Effector CD8-positive, alpha-beta T cell (primary cell): ENCODE data around the gene ATP9B.
"Not testable (repeated sequence)": the region's sequence is repeated elsewhere in the genome, so short reads cannot be mapped to it uniquely, and the experiment has no call there.

ENCODE experiments used
- DNase-seq: peaks from one replicate; lab custom pipeline; 2025; lab: John Stamatoyannopoulos, UW

Gene ATP9B

DNA sequence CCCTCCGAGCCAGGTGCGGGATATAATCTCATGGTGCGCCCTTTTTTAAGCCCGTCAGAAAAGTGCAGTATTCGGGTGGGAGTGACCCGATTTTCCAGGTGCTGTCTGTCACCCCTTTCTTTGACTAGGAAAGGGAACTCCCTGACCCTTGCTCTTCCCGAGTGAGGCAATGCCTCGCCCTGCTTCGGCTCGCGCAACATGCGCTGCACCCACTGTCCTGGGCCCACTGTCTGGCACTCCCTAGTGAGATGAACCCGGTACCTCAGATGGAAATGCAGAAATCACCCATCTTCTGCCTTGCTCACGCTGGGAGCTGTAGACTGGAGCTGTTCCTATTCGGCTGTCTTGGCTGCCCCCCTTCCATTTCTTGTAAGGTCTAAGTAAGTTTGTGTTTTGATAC lies 221.2 kb downstream of the ATP9B start:
- DNase-seq = not testable (repeated sequence)

DNA sequence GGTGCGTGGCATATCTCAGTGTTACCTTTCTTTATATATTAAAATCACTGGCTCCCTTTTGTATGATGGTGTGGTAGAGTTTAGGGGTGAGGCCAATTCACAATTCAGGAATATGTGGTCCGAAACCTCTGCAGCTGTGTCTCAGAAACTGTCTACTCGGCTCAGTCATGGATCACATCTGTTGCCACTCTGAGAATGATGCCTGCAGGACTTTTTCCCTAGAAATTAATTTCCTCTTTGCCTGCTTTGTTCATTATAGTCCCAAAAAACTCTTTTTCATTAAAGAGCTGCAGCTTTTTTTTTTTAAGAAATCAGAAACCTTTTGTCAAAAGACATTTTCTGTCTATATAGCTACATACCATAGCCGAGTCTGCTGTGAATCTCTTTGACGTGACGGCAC lies 221.7 kb downstream of the ATP9B start:
- no peak for DNase-seq

DNA sequence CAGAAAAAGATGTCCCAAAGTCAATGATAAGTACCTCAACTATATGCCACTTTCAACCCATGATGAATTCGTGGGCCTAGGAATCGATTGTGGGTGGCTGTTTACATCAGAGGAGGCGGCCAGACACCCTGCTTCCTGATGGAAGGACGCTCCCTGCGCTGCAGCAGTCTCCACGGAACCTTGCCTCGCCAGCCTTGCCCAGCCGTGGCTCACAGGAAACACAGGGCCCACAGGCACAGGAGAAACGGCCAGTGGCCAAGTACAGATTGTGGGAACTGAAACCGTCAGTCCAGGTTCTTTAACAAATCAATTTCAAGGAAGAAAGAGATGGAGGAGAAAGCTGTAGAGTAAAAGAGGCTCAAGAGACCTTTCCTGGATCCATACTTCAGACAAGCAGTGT lies 225.0 kb downstream of the ATP9B start:
- no peak for DNase-seq

DNA sequence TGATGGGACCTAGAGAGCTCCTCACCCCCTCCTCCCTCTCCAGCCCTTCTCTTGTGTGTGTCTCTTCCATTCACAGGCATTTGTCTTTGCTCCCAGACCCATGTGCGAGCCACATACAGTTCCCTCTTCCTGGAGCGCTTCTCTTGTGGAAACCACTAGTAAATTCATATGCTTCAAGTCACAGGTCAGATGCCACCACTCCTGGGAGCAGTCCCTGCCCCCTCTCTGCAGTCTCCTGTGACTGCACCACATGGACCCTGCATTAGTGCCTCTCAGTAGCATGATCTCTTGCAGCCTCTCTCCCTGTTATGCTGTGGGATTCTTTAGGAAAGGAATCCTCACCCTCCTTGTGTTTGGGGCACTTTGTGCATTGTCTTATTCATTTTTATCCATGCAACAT lies 230.1 kb downstream of the ATP9B start:
- no peak for DNase-seq

DNA sequence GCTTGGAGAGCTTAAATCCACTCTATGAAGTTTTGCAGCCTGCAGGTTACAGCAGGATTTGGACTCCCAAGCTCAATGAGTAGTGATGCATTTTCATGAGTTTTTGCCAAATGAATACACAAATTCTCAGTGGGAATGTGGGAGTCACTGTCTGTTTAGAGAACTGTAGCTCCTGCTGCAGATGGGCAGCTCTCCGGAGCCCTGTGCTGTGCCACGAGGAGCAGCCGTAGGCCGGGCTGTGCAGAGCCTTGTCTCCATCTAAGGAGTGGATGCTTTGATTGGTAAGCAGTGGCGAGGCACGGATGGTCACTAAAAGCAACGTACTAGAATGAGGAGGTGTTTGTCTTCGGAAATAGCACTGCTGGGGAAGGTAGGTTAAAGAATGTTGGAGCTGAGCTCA lies 230.5 kb downstream of the ATP9B start:
- DNase-seq = no peak

DNA sequence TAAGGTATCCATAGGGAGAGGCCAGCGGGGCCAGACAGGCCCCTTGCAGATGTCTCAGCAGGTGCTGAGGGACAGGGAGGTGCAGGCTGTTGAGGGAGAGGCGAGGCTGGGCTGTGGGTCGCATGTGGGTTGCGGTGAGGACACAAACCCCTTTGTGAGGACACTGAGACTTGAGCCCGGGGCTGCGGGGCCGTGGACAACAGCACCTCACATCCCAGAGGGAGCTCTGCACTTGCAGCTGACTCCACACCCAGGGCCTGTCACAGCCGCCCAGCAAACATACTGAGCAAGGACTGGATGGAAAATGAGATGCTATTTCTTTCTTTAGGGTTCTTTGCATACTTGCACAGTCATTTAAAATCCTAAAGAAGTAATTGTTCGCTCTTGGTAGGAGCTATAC lies 231.2 kb downstream of the ATP9B start:
- DNase-seq = no peak

DNA sequence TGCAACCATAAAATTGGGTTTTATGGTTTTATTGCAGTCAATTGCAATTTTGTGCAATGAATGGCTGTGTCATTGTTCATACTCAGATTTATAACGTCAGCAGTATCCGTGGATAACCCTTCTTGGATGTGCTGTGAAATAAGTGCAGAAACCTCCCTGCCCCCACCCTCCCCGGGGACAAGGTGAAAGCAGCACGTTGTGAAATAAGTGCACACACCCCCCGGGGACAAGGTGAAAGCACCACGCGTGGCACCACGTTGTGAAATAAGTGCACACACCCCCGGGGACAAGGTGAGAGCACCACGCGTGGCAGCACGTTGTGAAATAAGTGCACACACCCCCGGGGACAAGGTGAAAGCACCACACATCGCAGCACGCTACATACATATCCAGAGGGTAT lies 232.9 kb downstream of the ATP9B start:
- no peak for DNase-seq

DNA sequence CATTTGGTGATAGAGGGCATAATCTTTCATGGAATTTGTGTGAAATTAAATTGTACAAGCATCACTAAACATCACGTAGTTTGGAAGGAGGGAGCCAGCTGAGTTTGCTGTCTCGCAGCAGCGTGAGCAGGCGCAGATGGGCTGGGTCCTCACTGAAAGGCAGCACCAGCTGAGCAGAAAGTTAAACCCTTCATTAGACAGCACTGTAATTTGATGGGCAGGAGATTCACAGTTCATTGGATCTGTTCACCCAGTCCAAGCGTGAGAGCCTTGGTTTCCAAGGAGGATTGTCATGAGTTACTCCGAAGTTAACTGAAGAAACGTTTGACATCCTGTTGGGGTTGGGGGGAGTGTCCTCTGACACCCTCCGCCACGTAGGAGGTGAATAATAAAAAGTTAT lies 236.7 kb downstream of the ATP9B start:
- no peak for DNase-seq

DNA sequence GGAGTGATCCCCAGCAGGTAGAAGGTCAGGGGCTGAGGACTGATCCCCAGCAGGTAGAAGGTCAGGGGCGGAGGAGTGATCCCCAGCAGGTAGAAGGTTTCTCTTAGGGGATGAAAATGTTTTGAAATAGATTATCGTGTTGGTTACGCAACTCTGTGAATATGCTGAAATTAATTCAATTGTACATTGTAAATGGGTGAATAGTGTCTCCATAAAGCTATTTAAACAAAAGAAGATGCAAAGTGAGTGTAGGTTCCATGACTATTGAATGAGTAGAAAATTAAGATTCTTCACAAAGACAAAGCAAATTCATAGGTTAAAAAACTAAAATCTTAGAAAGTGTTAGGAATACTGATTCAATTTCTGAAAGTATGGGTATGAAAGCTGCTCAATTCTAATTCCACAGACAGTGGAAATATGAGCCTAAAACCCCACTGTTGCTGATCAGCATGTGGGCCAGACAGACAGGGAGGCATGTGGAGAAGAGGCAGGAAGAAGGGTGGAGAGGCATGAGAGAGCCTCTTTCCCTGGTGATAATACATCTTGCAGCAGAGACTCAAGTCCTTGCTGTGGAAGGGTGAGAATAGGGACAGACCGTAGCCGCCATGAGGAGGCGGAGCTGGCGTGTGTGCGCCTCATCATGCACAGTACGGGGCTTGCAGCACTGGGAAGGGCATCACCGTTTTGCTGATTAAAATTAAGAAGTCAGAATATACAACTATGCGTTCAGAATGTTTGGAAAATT lies 240.6 kb downstream of the ATP9B start:
- DNase-seq = no peak

DNA sequence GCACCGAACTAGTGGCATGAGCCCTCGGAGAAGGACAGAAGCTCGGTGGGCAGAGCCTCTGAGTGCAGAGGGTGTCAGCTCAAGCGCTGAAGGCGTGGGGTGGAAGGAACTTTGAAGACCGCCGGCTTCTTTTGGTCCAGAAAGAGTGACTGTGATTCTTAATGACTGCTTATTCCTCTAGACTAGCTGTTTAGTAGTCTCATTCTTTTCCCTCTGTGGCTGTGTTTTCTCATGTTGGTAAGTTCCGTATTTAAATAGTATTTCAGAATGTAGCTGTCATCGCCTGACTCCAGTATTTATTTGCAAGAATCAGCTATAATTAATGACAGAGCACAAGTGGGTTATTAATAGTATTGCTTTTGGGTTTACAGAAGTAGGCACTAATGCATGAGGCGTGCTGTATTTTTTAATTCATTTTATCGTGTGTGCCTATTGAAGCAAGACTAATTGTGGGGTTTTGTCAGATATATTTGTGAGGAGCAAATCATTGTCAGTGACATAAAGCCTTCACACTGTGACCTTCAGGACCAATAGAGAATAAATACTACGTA lies 245.7 kb downstream of the ATP9B start:
- DNase-seq = no peak

DNA sequence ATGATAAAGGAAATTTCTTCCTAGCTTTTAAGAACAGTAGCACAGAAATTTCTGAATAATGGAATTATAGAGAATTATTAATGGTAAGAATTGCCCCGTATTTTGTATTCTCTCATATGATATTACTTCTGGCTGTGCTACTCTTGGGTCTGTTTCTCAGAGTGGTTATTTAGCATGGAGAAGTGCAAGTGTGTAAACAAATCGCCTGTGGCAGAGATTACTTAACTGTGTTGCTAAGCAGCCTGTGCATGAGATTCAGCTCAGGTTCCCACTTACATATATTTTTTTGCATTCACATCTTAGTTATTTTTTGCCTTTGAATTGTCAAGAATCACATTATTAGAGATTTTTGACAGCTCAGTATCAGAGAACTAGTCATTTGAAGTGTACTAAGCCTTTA lies 246.4 kb downstream of the ATP9B start:
- DNase-seq = no peak

DNA sequence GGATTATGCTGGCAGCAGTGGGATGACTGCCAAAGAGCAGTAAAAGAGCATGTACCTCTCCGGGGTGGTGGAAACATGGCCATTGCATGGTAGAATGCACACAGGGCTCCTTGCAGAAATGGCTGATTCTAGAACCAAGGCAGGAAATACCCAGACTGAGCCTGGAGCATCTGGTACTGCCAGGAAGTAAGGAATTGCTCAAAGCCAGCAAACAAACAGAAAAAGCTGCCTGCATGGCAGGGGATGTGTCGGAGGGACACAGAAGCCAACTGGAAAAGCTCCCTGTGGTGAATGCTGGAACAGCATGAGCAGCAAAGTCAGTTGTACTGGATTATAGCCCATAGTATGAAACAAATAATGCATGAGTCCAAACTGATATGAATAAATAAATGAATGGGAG lies 248.5 kb downstream of the ATP9B start:
- no peak for DNase-seq

DNA sequence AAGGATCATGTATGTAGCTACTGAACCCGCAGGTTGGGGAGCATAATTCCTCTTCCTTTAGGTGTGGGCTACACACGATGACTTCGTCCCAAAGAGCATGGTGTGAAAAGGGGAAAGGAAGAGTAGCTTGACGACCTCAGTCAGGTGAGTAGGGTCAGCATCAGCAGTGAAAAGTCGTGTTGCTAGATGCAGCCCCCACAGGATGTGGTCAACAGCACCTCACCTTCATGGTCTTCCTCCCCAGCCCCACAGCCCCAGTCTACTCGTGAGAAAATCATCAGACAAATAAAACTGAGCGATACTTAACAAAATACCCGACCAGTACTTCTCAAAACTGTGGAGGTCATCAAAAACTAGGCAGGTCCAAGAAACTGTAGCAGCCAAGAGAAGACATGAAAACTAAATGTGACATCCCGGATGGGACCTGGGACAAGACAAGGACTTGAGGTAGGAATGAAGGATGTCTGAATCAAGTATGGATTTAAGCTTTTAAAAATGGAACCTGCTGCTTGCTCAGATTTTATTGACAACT lies 249.0 kb downstream of the ATP9B start:
- no peak for DNase-seq

DNA sequence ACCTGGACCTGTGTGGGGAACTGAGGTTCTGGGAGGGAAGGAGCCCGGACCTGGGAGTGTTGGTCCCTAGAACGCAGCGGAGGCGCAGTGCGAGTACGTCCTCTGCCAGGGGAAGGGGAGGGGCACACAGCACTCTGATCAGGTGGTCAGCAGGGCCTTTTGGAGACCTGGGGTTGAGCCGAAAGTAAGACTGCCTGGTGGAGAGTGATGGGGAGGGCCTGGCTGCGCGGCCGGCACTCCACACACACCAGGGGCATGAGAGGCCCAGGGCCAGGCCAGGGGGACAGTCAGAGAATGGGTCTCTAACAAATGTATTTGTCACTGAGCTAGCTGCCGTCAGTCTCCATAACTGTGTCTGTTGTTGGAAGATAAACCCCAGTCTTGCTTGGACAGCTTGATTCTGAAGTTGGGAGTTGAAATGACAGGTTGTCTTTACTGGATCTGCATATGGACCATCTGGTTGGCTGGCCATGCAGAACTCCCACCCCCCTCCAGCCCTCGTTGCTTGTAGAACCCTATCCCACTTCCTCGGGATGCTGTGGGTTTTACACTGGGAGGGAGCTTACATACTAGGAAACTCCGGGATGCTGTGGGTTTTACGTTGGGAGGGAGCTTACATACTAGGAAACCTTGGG lies 251.1 kb downstream of the ATP9B start:
- DNase-seq = no peak

DNA sequence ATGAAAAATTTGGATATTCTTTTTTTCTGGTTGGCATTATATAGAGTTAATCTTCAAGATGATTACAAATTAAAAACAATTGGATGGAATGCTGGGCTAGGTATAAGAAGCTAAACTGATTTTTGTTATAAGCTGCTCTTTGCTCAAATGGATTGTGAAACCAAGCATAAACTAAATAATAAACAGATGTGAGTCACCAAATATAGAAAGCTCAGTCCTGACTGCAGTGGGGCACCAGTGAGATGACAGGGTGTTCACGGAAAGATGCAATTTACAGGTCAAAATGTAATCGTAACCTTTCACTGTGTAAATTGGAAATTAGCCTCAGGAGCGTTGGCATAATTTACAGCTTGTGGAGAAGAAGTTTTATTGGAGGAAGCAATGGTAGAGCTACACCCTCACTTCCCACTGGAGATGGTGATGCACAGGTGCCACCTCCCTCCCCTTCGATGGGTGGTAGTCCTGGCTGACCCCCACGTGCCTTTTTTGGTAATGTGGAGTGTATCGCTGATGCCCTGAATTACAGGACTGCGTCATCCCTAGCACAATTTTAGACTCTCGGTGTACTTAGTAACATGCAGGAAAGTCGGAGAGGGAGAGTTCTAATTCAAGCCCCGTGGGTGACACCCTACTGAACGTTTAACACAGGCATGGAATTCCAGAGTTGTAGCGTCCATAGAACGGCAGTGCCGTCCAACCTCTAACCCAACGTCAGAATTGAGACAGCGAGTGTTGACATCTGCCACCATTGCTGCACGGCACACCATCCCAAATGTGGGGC lies 252.6 kb downstream of the ATP9B start:
- no peak for DNase-seq

DNA sequence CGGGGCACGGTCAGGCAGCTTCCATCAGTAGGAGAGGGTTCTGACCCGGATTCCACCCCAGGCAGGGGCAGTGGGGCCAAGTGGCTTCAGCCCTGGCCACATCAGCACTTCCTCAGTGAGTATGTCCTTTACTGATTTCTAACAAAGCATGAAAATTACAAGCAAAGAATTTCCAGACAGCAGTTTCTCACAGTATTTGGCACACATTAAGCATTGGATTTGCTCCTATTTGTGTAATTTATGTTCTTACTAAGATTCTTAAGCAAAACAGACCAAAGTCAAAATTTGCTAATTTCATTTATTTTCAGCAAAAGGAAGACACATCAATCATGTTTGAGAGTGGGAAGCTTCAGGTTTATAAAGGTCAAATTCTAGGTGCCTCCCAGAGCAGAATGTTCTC lies 253.2 kb downstream of the ATP9B start:
- DNase-seq = no peak

DNA sequence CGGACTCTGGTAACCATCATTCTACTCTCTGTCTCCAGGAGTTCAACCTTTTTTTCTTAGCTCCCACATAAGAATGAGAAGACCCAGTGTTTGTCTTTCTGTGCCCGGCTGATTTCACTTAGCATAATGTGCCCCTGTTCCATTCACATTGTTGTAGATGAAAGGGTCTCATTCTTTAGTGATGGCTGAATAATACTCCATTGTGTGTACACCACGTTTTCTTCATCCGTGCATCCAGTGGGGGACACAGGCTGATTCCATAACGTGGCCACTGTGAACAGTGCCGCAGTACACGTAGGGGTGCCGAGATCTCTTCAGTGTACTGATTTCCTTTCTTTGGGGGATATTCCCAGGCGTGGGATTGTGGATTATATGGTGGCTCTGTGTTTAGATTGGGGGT lies 254.3 kb downstream of the ATP9B start:
- no peak for DNase-seq

DNA sequence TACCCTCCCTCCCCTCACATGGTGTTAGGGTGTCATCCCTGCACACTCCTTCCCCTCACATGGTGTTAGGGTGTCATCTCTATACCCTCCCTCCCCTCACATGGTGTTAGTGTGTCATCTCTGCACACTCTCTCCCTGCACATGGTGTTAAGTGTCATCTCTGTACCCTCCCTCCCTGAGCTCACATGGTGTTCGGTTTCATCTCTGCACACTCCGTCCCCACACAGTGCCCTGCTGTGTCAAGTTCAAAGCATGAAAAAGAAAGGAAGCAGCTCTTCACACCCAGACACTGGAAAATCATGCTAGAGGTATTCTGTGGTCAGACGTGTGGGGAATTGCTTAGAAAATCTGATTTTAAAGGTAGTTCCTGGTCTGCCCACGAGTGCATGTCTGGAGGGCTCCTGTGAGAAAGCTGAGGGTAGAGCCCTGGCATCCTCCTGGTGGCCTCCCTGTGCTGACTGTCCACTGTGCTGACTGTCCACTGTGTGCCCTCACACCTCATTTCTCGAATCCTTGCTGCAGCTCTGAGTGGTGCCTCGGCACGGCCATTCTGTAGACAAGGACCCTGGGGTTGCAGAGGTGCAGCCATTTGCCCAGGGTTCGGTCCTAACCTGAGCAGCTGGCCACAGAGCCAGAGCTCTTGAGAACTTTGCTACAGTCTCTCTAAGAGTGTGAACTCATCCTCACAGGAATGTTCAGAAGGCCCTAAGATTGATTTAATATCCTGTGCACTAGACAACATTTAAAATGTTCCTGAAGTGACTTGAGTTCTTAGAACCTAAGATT lies 257.4 kb downstream of the ATP9B start:
- DNase-seq = no peak

DNA sequence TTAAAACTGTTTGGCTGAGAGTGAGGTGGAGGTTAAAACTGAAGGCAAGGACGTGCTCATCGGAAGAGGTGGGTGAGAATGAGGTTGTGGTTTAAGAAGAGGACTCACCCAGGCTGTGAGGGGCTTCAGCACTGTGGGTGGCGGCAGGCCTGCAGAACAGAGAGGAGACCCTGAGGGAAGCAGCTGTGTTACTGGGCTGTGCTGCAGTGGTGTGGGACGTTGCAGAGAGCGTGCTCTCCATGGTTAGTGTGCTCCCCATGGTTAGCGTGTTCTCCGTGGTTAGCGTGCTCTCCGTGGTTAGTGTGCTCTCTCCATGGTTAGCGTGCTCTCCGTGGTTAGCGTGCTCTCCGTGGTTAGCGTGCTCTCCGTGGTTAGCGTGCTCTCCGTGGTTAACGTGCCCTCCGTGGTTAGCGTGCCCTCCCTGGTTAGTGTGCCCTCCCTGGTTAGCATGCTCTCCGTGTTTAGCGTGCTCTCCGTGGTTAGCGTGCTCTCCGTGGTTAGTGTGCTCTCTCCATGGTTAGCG lies 258.1 kb downstream of the ATP9B start:
- no peak for DNase-seq

DNA sequence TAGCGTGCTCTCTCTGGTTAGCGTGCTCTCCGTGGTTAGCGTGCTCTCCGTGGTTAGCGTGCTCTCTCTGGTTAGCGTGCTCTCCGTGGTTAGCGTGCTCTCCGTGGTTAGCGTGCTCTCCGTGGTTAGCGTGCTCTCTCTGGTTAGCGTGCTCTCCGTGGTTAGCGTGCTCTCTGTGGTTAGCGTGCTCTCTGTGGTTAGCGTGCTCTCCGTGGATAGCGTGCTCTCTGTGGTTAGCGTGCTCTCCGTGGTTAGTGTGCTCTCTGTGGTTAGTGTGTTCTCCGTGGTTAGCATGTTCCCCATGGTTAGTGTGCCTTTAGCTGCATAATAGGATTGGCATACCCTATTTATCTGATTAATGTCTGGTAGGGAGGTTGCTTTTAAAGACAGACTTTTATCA lies 258.7 kb downstream of the ATP9B start:
- not testable (repeated sequence) for DNase-seq

DNA sequence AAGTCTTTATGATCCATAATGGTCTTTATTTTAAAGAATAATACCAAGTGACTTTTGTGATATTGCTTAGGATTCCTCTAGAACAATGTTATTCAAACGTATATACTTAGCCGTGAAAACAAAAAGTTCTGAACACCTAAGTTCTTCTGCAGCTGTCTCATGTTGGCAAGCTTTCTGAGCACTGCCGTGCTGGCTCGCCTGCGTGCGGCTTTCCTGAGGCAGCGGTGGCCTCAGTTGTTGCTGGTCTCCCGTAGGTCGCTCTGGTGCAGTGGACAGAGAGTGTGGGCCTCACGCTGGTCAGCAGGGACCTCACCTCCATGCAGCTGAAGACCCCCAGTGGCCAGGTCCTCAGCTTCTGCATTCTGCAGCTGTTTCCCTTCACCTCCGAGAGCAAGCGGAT lies 259.7 kb downstream of the ATP9B start:
- DNase-seq = no peak

DNA sequence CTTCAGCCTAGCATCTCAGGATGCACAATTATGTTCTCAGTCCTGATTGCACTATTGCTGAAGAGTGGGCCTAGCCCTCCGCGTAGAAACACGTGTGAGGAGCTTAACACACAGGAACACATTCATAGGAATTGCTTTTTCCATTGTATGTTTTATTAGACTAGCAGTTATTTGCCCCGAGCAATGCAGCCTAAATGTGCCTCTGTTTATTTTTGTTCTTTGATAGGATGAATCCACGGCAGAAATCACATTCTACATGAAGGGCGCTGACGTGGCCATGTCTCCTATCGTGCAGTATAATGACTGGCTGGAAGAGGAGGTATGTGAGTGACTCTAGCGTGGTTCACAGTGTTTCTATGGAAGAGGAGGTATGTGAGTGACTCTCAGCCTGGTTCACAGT lies 260.6 kb downstream of the ATP9B start:
- DNase-seq = no peak
